ENCODE data around the gene IRS4.

Gene IRS4

GRCh38 chrX:108736509-108737479 is at the start of gene IRS4:
Gene IRS4, minus strand, starts transcription at chrX:108736563.
- no peak for DNase-seq

- no peak for DNase-seq
Measured at GRCh38 chrX:108772549-108772948, 36.2 kb upstream of the IRS4 start.

GRCh38 chrX:108763559-108763958 is 27.2 kb upstream of the IRS4 start:
- no peak for DNase-seq

- no peak for DNase-seq
Measured at GRCh38 chrX:108740299-108740774, 4.0 kb upstream of the IRS4 start.

- DNase-seq = no peak
Measured at GRCh38 chrX:108737754-108738153, 1.4 kb upstream of the IRS4 start.

- no peak for DNase-seq
Measured at GRCh38 chrX:108735679-108736508, 469 bp downstream of the IRS4 start.

GRCh38 chrX:108735091-108735678 is 1.2 kb downstream of the IRS4 start:
- DNase-seq = no peak

GRCh38 chrX:108734426-108734825 is 1.9 kb downstream of the IRS4 start:
- no peak for DNase-seq

- DNase-seq = no peak
Measured at GRCh38 chrX:108732630-108733321, 3.6 kb downstream of the IRS4 start.

GRCh38 chrX:108731153-108731552 is 5.2 kb downstream of the IRS4 start:
- DNase-seq = no peak

GRCh38 chrX:108726748-108727147 is 9.6 kb downstream of the IRS4 start:
- DNase-seq = no peak

GRCh38 chrX:108722561-108722960 is 13.8 kb downstream of the IRS4 start:
- DNase-seq = no peak

GRCh38 chrX:108712886-108713285 is 23.5 kb downstream of the IRS4 start:
- no peak for DNase-seq

- DNase-seq = no peak
Measured at GRCh38 chrX:108704839-108705238, 31.5 kb downstream of the IRS4 start.

- no peak for DNase-seq
Measured at GRCh38 chrX:108702530-108702929, 33.8 kb downstream of the IRS4 start.

- DNase-seq = no peak
Measured at GRCh38 chrX:108701633-108702032, 34.7 kb downstream of the IRS4 start.

- DNase-seq = peak; percentile 17
Measured at GRCh38 chrX:108699368-108699767, 37.0 kb downstream of the IRS4 start.

- DNase-seq = no peak
Measured at GRCh38 chrX:108696690-108697089, 39.7 kb downstream of the IRS4 start.

Data from RPMI8226 (cell line).